K562 (cell line): ENCODE data around the gene DCAF15. TPM values are rescaled to one million over a fixed set of nuclear protein-coding genes. Genes with fewer than 3 reads are reported as not detected.
"Not testable (repeated sequence)": the region's sequence is repeated elsewhere in the genome, so short reads cannot be mapped to it uniquely, and the experiment has no call there.

ENCODE experiments used
- ATAC-seq: fragments of 200-7000 bp; cut with Tn5 transposase; 3 replicates; pipeline ENCODE4 v1.9.1; 2020; ENCODE audit warnings: moderate library complexity
- BruUV-seq: library from RNA; stranded (reverse); fragments of 400-500 nt; replicated peaks from 2 replicates; lab custom pipeline; 2021; lab: Mats Ljungman, UMichigan
- CTCF ChIA-PET: fragments of 300-600 bp; formaldehyde crosslinking; extraction: SDS; loops from one replicate; lab custom pipeline; 2021; ENCODE audit warnings: low intra/inter-chr PET ratio; lab: Yijun Ruan, JAX
- POLR2A ChIA-PET: fragments of 300-600, 350-650 bp; sonication (Branson Sonifier 250); formaldehyde crosslinking; extraction: SDS; loops from one replicate; lab custom pipeline; 2021; ENCODE audit warnings: antibody characterized with exemption, inconsistent platforms; lab: Yijun Ruan, JAX
- DNase-seq, 4 experiments: peaks; one replicate each; pipeline versions ENCODE4 v3.0.0 to v3.0.0-alpha.2; 2011 to 2018; ENCODE audit warnings: low spot score in 3 of 4, mixed read lengths in 3 of 4; ENCODE audit errors: extremely low read depth in 1 of 4
- FAIRE-seq: peaks from 2 replicates; lab custom pipeline; 2011; peaks lifted over from hg19 to GRCh38; lab: Jason Lieb, UNC
- H2AFZ ChIP-seq: 2 replicates; pipeline ENCODE4 v1.6.0; 2011; ENCODE audit warnings: low read depth, low read length, control low read depth, inconsistent platforms
- H3K27ac ChIP-seq: fragments of 200-600 bp; 3 replicates; pipeline ENCODE4 v1.8.0; 2011; ENCODE audit warnings: low read depth, mild to moderate bottlenecking, control low read depth, inconsistent platforms, low read length, moderate library complexity, mixed read lengths; ENCODE audit errors: extremely low read depth
- H3K27me3 ChIP-seq, 2 experiments: fragments of 300-600 bp in 1 of 2; 2 replicates in 1 of 2; 3 replicates in 1 of 2; pipeline versions ENCODE4 v1.6.0 to v1.8.0; 2011; ENCODE audit warnings: inconsistent platforms in 2 of 2, low read length in 2 of 2, mild to moderate bottlenecking in 1 of 2, mixed read lengths in 1 of 2, moderate library complexity in 1 of 2; ENCODE audit not compliant: control insufficient read depth in 2 of 2, insufficient read depth in 2 of 2
- H3K36me3 ChIP-seq: fragments of 300-600 bp; 3 replicates; pipeline ENCODE4 v1.8.0; 2011; ENCODE audit warnings: mild to moderate bottlenecking, low read length, inconsistent platforms; ENCODE audit not compliant: control insufficient read depth, insufficient read depth
- H3K4me1 ChIP-seq, 2 experiments: fragments of 200-600 bp in 1 of 2; replicated peaks in 1 of 2; 2 replicates in 1 of 2; 3 replicates in 1 of 2; pipeline versions ENCODE4 v1.5.1 to v1.8.0; 2011; ENCODE audit warnings: inconsistent platforms in 2 of 2, low read length in 2 of 2, mild to moderate bottlenecking in 1 of 2, mixed read lengths in 1 of 2, moderate library complexity in 1 of 2; ENCODE audit not compliant: control insufficient read depth in 2 of 2, insufficient read depth in 2 of 2
- H3K4me2 ChIP-seq: 2 replicates; pipeline ENCODE4 v1.6.1; 2011; ENCODE audit warnings: low read length, control low read depth, inconsistent platforms, mixed read lengths; ENCODE audit not compliant: insufficient read depth
- H3K4me3 ChIP-seq: fragments of 200-600 bp; sonication (generic), shearing (Covaris generic); 2 replicates; pipeline ENCODE4 v1.5.1; 2016; ENCODE audit warnings: control low read depth, inconsistent platforms
- H3K79me2 ChIP-seq: fragments of 200-600 bp; 3 replicates; pipeline ENCODE4 v1.8.0; 2011; ENCODE audit warnings: low read length, inconsistent platforms; ENCODE audit not compliant: control insufficient read depth, insufficient read depth
- H3K9ac ChIP-seq, 2 experiments: 2 replicates each; pipeline versions ENCODE4 v1.6.0 to v1.6.1; 2011; ENCODE audit warnings: low read depth in 2 of 2, low read length in 2 of 2, control low read depth in 1 of 2, inconsistent platforms in 1 of 2, mild to moderate bottlenecking in 1 of 2, mixed read lengths in 1 of 2; ENCODE audit not compliant: insufficient read depth in 1 of 2
- H3K9me1 ChIP-seq: one replicate; pipeline ENCODE4 v1.6.0; 2011; ENCODE audit warnings: inconsistent platforms, mild to moderate bottlenecking, low read length, moderate library complexity; ENCODE audit not compliant: control insufficient read depth, insufficient read depth
- H3K9me3 ChIP-seq: replicated peaks from 2 replicates; pipeline ENCODE4 v1.5.1; 2011; ENCODE audit warnings: low read depth, low read length, inconsistent platforms; ENCODE audit not compliant: control insufficient read depth, insufficient read depth
- H4K20me1 ChIP-seq: replicated peaks from 2 replicates; pipeline ENCODE4 v1.6.1; 2011; ENCODE audit warnings: low read length, inconsistent platforms, mixed read lengths; ENCODE audit not compliant: control insufficient read depth, insufficient read depth
- BCLAF1 ChIP-seq, 2 experiments: fragments of 450-650 bp in 1 of 2; IDR thresholded peaks; 2 replicates each; pipeline ENCODE4 v1.6.1; 2011 to 2017; ENCODE audit warnings: low read depth in 2 of 2, antibody characterized with exemption in 1 of 2, borderline replicate concordance in 1 of 2, low read length in 1 of 2, mild to moderate bottlenecking in 1 of 2, mixed read lengths in 1 of 2; ENCODE audit not compliant: control insufficient read depth in 1 of 2
- HSF4 ChIP-seq: fragments of 250-450 bp; sonication (Bioruptor Pico); IDR thresholded peaks from 2 replicates; pipeline ENCODE4 v2.1.2; 2022; ENCODE audit warnings: mild to moderate bottlenecking, moderate library complexity, borderline replicate concordance
- JUNB ChIP-seq: fragments of 450-650 bp; formaldehyde crosslinking; conservative IDR thresholded peaks from 2 replicates; pipeline ENCODE4 v1.4.0; 2020; ENCODE audit warnings: mild to moderate bottlenecking
- MAFK ChIP-seq: IDR thresholded peaks from 2 replicates; pipeline ENCODE4 v1.6.1; 2011; ENCODE audit warnings: low read length, improper control_type of control experiment
- ZNF224 ChIP-seq: sonication (generic); formaldehyde crosslinking; IDR thresholded peaks from 2 replicates; pipeline ENCODE4 v1.8.0; 2022; ENCODE audit warnings: mild to moderate bottlenecking, missing genetic modification reagents
- WGBS: fragments of 100-300 bp; shearing (Covaris generic); methylation state at CpG from one replicate; pipeline ENCODE4 v1.1.6; 2016; ENCODE audit warnings: low coverage, mixed read lengths; ENCODE audit not compliant: insufficient coverage; ENCODE audit errors: missing lambda C conversion rate; 5-methylcytosine and 5-hydroxymethylcytosine counted together
- in situ Hi-C: fragments of 300-500 bp; cut with MboI; formaldehyde crosslinking; loops from 4 replicates; pipeline ENCODE4 v1.15.0; 2018; ENCODE audit warnings: inconsistent platforms, mixed read lengths
- intact Hi-C: fragments of 100-400 bp; cut with micrococcal nuclease; formaldehyde crosslinking; loops from 2 replicates; pipeline ENCODE4 v1.14.2; 2022
- polyA plus RNA-seq, 8 experiments: library from polyadenylated mRNA; depleted of rRNA in 4 of 8; stranded (reverse) in 5 of 8; unstranded in 3 of 8; fragments of >200 nt; fragmentation: Nextera tagmentation in 2 of 8; fragmentation: Illumina TruSeq in 1 of 8; extraction: Ambion mirVana in 2 of 8; extraction: Trizol in 1 of 8; gene quantifications; 2 replicates each; pipeline versions ENCODE4 v1.2.1 to v1.2.3, GENCODE V29; 2011 to 2014; ENCODE audit warnings: inconsistent platforms in 1 of 8, missing spikeins in 1 of 8
- total RNA-seq, 7 experiments: library from RNA; depleted of rRNA in 6 of 7; stranded (reverse); fragments of >200 nt in 6 of 7; fragmentation: Illumina TruSeq in 2 of 7; extraction: Trizol in 2 of 7; gene quantifications; 2 replicates each; pipeline versions ENCODE4 v1.2.1 to v1.2.3, GENCODE V29; 2011 to 2021; ENCODE audit warnings: low replicate concordance in 1 of 7
- TF ChIP-seq, protein P1 (sequence below): IDR thresholded peaks from 2 replicates; pipeline ENCODE4 v1.6.1; 2011; ENCODE audit not compliant: insufficient read length; ENCODE audit errors: extremely low read depth
- TF ChIP-seq, protein P2 (sequence below): sonication (generic); formaldehyde crosslinking; IDR thresholded peaks from 2 replicates; pipeline ENCODE4 v1.8.1; 2023; ENCODE audit warnings: mild to moderate bottlenecking, missing genetic modification reagents

Gene DCAF15
- total and polyA plus RNA-seq, 9 of the 15 experiments (the other 6 are each of a cell fraction or from before 2014, with no cell fraction given) = 0.17 to 68.5 (median 27.7) TPM

GRCh38 chr19:13969897-13970296, 17.6 kb downstream of the DCAF15 start:
- in situ Hi-C loops = no loop called here
- no TSS peak for BruUV-seq

DNA sequence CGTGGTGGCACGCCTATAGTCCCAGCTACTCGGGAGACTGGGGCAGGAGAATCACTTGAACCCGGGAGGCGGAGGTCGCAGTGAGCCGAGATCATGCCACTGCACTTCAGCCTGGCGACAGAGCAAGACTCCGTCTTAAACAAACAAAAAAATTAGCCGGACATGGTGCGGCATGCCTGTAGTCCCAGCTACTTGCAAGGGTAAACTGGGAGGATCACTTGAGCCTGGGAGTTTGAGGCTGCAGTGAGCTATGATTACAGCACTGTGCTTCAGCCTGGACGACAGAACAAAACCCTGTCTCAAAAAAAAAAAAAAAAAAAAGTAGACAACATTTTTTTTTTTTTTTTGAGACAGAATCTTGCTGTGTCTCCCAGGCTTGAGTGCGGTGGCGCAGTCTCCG, 19.6 kb downstream of the DCAF15 start:
- CTCF ChIA-PET, H3K4me3 ChIP-seq, H3K9ac ChIP-seq, H2AFZ ChIP-seq, DNase-seq, ATAC-seq, BruUV-seq, H3K79me2 ChIP-seq, H3K27me3 ChIP-seq, FAIRE-seq, H3K27ac ChIP-seq, H3K9me3 ChIP-seq, H4K20me1 ChIP-seq, H3K9me1 ChIP-seq, H3K4me2 ChIP-seq, POLR2A ChIA-PET, H3K4me1 ChIP-seq, intact Hi-C loops, in situ Hi-C loops: not testable (repeated sequence)
- peaks cover 66% of the 10 kb centered on the region for H3K36me3 ChIP-seq
- WGBS = 88% methylated on average over 12 of the region's 15 CpGs

More at GRCh38 chr19:13969897-13970296, 17.6 kb downstream of the DCAF15 start:
- FAIRE-seq (no peak), ATAC-seq (no peak), DNase-seq (no peak)
- Histone ChIP-seq H3K4me3 (no peak overlapping the region), H2AFZ (no peak overlapping the region), H3K9me1 (no peaks in the 10 kb centered on the region), H3K36me3 (peaks cover 72% of the 10 kb centered on the region), H3K9me3 (no peaks in the 10 kb centered on the region), H4K20me1 (no peaks in the 10 kb centered on the region), H3K27me3 (no peaks in the 10 kb centered on the region), H3K4me1 (peaks cover 0 to 10% of the 10 kb centered on the region in 2 experiments; a peak in 2 of 5 replicates), H3K27ac (no peak overlapping the region), H3K9ac (no peak overlapping the region; a peak in 1 of 4 replicates), H3K4me2 (no peak overlapping the region), H3K79me2 (no peaks in the 10 kb centered on the region)
- POLR2A ChIA-PET = interaction anchor here (0.6 kb wide), 1 partner anchor 91 kb away, joined by 3 read pairs; no protein-coding TSS in a partner anchor
- WGBS = 97% methylated on average over 12 of the region's 18 CpGs
- no peak for TF ChIP-seq HSF4 (CRISPR knock-in tag)
- no peak for TF ChIP-seq BCLAF1 (IDR thresholded peaks at IDR 0.05; ENCODE audit: borderline replicate concordance in 1 of 2, control insufficient read depth in 1 of 2, low read depth in 2 of 2, low read length in 1 of 2)
- TF ChIP-seq, protein P1, sequence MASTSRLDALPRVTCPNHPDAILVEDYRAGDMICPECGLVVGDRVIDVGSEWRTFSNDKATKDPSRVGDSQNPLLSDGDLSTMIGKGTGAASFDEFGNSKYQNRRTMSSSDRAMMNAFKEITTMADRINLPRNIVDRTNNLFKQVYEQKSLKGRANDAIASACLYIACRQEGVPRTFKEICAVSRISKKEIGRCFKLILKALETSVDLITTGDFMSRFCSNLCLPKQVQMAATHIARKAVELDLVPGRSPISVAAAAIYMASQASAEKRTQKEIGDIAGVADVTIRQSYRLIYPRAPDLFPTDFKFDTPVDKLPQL = no peak
- TF ChIP-seq MAFK = no peak
- TF ChIP-seq, protein P2, sequence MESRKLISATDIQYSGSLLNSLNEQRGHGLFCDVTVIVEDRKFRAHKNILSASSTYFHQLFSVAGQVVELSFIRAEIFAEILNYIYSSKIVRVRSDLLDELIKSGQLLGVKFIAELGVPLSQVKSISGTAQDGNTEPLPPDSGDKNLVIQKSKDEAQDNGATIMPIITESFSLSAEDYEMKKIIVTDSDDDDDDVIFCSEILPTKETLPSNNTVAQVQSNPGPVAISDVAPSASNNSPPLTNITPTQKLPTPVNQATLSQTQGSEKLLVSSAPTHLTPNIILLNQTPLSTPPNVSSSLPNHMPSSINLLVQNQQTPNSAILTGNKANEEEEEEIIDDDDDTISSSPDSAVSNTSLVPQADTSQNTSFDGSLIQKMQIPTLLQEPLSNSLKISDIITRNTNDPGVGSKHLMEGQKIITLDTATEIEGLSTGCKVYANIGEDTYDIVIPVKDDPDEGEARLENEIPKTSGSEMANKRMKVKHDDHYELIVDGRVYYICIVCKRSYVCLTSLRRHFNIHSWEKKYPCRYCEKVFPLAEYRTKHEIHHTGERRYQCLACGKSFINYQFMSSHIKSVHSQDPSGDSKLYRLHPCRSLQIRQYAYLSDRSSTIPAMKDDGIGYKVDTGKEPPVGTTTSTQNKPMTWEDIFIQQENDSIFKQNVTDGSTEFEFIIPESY (CRISPR knock-in tag) = no peak
- TF ChIP-seq ZNF224 (CRISPR knock-in tag) = no peak
- TF ChIP-seq JUNB (CRISPR knock-in tag) = no peak
- intact Hi-C loops = no loop called here
- CTCF ChIA-PET = no interaction called here
